Left colon (tissue), 2 donors: ENCODE results near the gene NME2. TPM values are rescaled to one million over a fixed set of nuclear protein-coding genes. Genes with fewer than 3 reads are reported as not detected.
"Not testable (repeated sequence)": the region's sequence is repeated elsewhere in the genome, so short reads cannot be mapped to it uniquely, and the experiment has no call there.

Source experiments
- ATAC-seq: fragments of 200-7000 bp; cut with Tn5 transposase; one replicate; pipeline ENCODE4 v1.9.1; 2020; ENCODE audit warnings: mild to moderate bottlenecking, moderate library complexity
- DNase-seq, 2 donors: peaks; one replicate each; pipeline ENCODE4 v3.0.0-alpha.2; 2020
- intact Hi-C, 2 donors: fragments of 100-400 bp; cut with DNase I in 1 of 2; cut with micrococcal nuclease in 1 of 2; formaldehyde crosslinking; loops; one replicate each; pipeline versions ENCODE4 v1.11.2 to v1.14.0; 2022; cut with DNase I, micrococcal nuclease
- total RNA-seq, 2 donors: library from RNA; stranded (reverse); fragmentation: NEBNext Ultra II Directional; extraction: Animal tissue kit (Norgen Biotek cat#: 25700); gene quantifications; one replicate each; pipeline ENCODE4 v1.2.1, GENCODE V29; 2021
- donor health status: DM: no; HTN: no; CAD: no.
- donor health status: DM: yes; HTN: yes; CAD: no.

NME2 gene
- total RNA-seq, 2 donors from 2014 or later: 345 to 403 TPM

DNA sequence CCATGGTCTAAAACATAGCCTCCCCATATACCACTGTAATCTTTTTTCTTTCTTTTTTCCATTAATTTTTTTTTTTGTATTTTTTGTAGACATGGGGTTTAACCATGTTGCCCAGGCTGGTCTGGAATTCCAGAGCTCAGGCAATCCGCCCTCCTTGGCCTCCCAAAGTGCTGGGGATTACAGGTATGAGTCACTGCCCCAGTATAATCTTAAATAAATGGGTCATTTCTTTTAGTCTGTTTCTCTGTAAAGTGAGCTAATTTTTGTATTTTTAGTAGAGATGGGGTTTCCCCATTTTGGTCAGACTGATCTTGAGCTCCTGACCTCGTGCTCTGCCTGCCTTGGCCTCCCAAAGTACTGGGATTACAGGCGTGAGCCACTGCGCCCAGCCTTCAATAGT, 18.6 kb upstream of the NME2 start:
- no peak for DNase-seq
- ATAC-seq: no peak
- intact Hi-C loops: no loop called here

GRCh38 chr17:51149163-51149562, 17.0 kb upstream of the NME2 start:
- no peak for DNase-seq
- intact Hi-C loops: no loop called here

DNA sequence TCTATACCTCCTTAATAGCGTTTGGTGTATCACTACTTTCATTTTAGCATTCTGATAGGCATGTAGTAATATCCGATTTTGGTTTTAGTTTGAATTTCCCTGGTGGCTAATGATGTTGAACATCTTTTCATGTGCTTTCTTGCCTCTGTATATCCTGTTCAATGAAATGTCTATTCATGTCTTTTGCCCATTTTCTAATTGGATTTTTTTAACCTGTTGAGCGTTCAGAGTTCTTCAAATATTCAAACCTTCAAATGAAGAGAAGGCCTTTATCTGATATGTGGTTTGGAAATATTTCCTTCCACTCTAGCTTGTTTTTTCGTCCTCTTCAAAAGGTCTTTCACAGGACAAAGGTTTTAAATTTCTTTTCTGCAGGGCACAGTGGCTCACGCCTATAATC, 15.3 kb upstream of the NME2 start:
- no peak for DNase-seq
- intact Hi-C loops: loop anchor here in 1 of 2 donors (5.0 to 10.0 kb wide), 2 partner anchors 34 to 296 kb away; no protein-coding TSS in a partner anchor
- ATAC-seq: no peak

More at GRCh38 chr17:51149163-51149562, 17.0 kb upstream of the NME2 start:
- ATAC-seq: no peak

DNA sequence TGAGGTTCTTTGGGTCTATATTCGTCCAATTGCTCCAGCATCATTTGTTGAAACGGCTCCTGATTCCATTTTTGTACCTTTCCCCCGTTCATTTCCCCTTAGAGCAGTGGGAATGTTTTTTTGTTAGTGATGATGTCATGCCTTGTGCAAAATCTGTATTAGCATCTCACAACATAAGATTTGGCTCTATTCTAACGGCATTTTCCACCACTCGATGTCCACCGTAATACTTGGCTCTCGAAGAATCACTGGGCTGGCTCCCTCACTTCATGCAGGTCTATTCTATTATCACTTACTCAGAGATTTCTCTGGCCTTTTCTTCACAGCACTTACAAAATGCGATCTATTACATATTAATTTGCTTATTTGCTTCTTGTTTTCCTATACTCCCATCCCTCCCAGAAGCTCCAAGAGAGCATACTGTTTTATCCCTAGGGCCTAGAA, 13.4 kb upstream of the NME2 start:
- intact Hi-C loops: loop anchor here in 1 of 2 donors (2.0 to 10.0 kb wide), 3 partner anchors 35 to 298 kb away; no protein-coding TSS in a partner anchor
- DNase-seq: peak in 1 of 2 donors; percentile 15
- ATAC-seq: peak; percentile 8

DNA sequence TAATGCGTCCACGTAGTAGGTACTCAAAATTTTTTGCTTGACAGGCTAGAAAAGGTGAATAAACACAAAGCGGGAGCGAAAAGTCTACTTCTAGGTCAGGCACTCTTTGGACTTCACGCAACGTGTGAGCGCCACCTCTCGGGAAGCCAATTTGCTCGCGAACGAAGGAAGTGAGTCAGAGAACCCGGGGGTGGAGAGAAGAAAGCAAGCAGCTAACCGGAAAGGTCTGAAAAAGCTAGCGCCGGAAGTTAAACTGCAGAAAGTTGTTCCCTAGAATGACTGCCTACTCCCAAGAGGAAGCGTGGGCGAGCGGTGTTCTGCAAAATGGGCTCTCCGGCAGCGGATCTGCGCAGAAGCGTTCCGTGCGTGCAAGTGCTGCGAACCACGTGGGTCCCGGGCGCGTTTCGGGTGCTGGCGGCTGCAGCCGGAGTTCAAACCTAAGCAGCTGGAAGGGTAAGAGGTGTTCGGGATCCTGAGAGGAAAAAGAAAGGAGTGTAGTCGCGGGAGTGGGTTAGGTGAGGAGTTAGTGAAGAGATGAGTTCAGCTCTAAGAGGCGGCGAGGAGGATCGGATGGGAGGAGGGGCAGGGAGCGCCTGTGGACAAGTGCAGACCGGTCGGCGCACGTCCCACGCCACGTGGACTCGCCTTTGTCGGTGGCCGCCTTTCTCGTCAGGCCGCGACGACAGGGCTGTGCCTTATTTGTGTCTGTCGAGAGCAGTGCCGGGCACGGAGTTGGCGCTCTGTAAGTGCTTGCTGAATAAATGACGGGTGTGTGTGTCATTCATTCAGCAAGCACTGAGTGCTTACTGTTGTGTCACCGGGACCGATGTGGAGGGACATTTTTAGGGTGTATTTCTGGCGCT, 12.8 kb upstream of the NME2 start, which contains the start of gene NME1:
TSS of gene NME1 (plus strand) at position 350 of the 863 bp plus-strand sequence. CDS start 2,096 bp downstream, outside the sequence.
- ATAC-seq (peak; percentile 93), DNase-seq (peak; percentile 94 to 96)
- intact Hi-C loops: loop anchor here in 1 of 2 donors (2.0 to 10.0 kb wide), 3 partner anchors 36 to 299 kb away; no protein-coding TSS in a partner anchor

- DNase-seq: no peak
- intact Hi-C loops: loop anchor here in 1 of 2 donors (5.0 to 10.0 kb wide), 2 partner anchors 37 to 299 kb away; no protein-coding TSS in a partner anchor
- ATAC-seq: peak; percentile 1
Observed at GRCh38 chr17:51154176-51154575, 12.0 kb upstream of the NME2 start.

DNA sequence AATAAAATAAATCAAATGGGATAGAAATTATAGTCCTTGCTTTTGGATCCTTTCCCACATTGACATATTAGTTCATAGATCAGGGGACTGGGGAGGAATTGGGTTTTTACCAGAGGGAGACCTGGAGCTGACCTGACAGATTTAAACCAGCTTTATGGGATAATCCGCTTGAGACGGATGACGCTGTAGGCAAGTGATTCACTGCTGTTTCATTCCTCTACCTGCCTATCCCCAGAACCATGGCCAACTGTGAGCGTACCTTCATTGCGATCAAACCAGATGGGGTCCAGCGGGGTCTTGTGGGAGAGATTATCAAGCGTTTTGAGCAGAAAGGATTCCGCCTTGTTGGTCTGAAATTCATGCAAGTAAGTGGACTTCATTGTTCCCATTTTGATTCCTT, 10.8 kb upstream of the NME2 start:
- DNase-seq (no peak), ATAC-seq (no peak)
- intact Hi-C loops: loop anchor here in 1 of 2 donors (10.0 kb wide), 1 partner anchor 301 kb away; no protein-coding TSS in a partner anchor

GRCh38 chr17:51159604-51160003, 6.6 kb upstream of the NME2 start:
- no peak for ATAC-seq
- no peak for DNase-seq
- intact Hi-C loops: loop anchor here in 1 of 2 donors (10.0 kb wide), 1 partner anchor 305 kb away; no protein-coding TSS in a partner anchor

DNA sequence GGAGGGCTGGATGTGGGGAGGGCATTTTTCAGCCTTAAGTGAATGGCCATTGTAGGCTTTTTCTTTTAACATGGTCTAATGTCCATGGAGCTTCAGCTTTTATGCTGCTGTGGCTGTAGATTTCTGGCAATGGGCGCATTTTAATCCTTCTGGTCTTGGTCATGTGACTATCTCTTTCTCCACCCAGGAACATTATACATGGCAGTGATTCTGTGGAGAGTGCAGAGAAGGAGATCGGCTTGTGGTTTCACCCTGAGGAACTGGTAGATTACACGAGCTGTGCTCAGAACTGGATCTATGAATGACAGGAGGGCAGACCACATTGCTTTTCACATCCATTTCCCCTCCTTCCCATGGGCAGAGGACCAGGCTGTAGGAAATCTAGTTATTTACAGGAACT, 4.7 kb upstream of the NME2 start:
- no peak for ATAC-seq
- intact Hi-C loops: no loop called here
- DNase-seq: no peak

GRCh38 chr17:51164911-51165679, 1.1 kb upstream of the NME2 start:
- DNase-seq: peak in 1 of 2 donors; percentile 34
- intact Hi-C loops: no loop called here
- no peak for ATAC-seq

DNA sequence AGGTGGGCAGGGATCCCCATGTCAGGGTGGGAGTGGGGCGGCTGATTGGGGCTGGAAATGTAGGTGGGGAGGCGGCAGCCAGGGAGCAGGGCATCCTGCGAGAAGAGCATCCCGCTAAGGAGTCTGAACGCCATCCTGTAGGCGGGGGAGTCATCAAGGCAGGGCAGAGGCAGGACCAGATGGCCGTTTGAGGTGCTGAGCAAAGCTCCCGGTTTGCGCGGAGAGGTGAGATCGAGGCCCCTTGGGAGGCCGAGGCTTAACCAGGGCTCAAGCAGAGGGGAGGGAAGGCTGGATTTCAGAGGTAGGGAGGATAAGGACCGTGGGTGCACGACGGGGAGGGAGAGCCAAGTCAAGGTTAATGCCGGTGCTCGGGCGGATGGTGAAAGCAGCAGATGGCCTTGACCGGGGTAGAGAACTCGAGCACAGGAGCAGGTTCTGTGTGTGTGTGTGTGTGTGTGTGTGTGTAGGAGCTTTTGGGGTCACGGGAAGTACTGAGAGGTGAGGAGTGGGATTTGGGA, 472 bp upstream of the NME2 start:
- intact Hi-C loops: no loop called here
- DNase-seq: peak in 1 of 2 donors; percentile 42
- ATAC-seq: peak; percentile 41

- intact Hi-C loops: no loop called here
- ATAC-seq (peak; percentile 46), DNase-seq (peak in 1 of 2 donors; percentile 71)
Observed at GRCh38 chr17:51166987-51167931, 1.0 kb downstream of the NME2 start.

DNA sequence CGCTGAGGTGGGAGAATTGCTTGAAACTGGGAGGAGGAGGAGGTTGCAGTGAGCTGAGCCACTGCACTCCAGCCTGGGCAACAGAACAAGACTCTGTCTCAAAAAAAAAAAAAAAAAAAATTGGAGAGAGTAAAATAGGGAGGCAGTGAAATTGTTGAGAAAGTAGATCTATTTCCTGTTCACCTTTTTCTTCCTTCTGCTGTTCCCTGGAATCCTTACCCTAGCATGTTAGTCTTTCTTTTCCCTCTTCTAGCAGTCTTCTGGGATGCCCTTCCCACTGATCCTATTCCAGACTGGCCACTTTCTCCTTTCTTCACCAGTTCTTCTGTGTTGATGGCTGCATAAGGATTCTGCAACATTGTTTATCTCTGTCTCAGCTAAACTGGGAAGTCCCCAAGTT, 3.1 kb downstream of the NME2 start:
- no peak for ATAC-seq
- no peak for DNase-seq
- intact Hi-C loops: no loop called here

GRCh38 chr17:51170736-51171135, 4.5 kb downstream of the NME2 start:
- DNase-seq: no peak
- intact Hi-C loops: no loop called here
- peak; percentile 16 for ATAC-seq

GRCh38 chr17:51172030-51172429, 5.8 kb downstream of the NME2 start:
- ATAC-seq, DNase-seq, intact Hi-C loops: not testable (repeated sequence)

DNA sequence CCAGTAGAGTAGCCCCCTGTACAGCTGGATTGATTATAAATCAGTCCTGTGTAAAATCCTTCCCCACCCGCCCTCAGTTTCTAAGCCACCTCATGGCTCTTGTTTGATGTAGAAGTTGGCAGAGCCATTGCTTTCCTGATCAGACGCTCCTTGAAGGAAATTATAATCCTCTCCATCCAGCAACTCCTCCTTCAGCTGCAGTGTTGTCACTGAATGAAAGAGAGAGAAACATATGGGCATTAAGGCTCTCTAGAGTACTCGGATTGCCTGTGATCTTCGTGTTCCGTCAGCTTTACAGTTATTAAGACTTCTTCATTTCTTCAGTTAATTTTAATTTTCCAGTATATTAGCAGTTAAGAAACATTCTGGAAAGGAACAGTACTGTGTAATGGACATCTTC, 14.3 kb downstream of the NME2 start:
- ATAC-seq (no peak), DNase-seq (no peak)
- intact Hi-C loops: no loop called here

DNA sequence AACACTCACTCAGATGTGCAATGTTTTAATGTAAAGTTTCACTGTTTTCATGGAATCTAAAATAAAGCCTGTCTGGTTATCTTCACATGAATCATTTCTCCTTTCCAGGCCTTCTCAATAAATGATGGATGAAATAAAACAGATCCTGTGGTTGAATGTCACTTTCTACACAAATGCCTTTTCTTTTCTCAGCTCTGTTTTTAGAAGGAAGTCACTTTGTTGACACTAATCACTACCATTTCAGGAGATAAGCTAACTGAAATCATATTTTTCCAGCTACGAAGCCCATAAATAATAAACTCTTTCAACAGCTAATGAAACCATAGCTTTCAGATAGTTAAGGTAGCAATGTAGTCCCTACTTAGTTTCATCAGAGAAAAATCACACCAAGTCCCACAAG, 17.9 kb downstream of the NME2 start:
- DNase-seq: no peak
- intact Hi-C loops: no loop called here
- no peak for ATAC-seq

GRCh38 chr17:51185763-51186332, 19.6 kb downstream of the NME2 start:
- no peak for ATAC-seq
- intact Hi-C loops: no loop called here
- no peak for DNase-seq
